Measurements from ENCODE around the gene CIDEA.

DNA sequence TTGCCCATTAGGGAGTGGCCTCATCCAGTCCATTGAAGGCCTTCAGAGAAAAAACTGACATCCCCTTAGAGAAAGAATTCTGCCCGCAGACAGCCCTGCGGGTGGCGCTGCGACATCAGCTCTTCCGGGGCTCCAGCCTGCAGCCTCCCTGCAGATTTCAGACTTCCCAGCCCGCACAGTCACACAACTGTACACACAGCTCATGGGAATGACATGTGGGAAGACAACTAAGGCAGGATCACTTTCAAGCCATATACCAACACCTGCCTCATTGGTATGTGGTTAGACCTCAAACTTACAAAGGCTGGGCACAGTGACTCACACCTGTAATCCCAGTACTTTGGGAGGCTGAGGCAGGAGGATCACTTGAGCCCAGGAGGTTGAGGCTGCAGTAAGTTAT lies 29.1 kb downstream of the CIDEA start:
- TF ChIP-seq POLR2AphosphoS5 (IDR thresholded peaks at IDR 0.05; ENCODE audit: low read depth, low read length) (no peak), POLR2A (IDR thresholded peaks at IDR 0.05; ENCODE audit: low read depth, low read length) (no peak), POU2F2 (IDR thresholded peaks at IDR 0.05; ENCODE audit: low read depth, low read length) (no peak)

All from GM12891 (cell line).